CD14-positive monocyte (primary cell): ENCODE data around the gene AIPL1. TPM values are rescaled to one million over a fixed set of nuclear protein-coding genes. Genes with fewer than 3 reads are reported as not detected.

Experiments
- DNase-seq, 3 donors: peaks; one replicate each; pipeline ENCODE4 v3.0.0-alpha.2; 2011 to 2022
- H2AFZ ChIP-seq: 2 replicates; pipeline ENCODE4 v1.6.0; 2012; ENCODE audit warnings: mild to moderate bottlenecking, low read depth, low read length, inconsistent platforms; ENCODE audit not compliant: insufficient read depth, poor library complexity, severe bottlenecking
- H3K27ac ChIP-seq, 2 donors: 1 replicate in 1 of 2; 2 replicates in 1 of 2; pipeline ENCODE4 v1.5.1; 2012 to 2013; ENCODE audit warnings: low read length in 2 of 2, control low read depth in 1 of 2, inconsistent platforms in 1 of 2, low read depth in 1 of 2, mild to moderate bottlenecking in 1 of 2
- H3K27me3 ChIP-seq, 2 donors: one replicate each; pipeline versions ENCODE4 v1.6.0 to v1.6.1; 2011 to 2013; ENCODE audit warnings: low read length in 2 of 2; ENCODE audit not compliant: control insufficient read depth in 2 of 2, insufficient read depth in 2 of 2
- H3K36me3 ChIP-seq, 2 donors: replicated peaks in 1 of 2; 1 replicate in 1 of 2; 2 replicates in 1 of 2; pipeline versions ENCODE4 v1.5.1 to v1.6.1; 2012 to 2013; ENCODE audit warnings: low read length in 2 of 2, control low read depth in 1 of 2, inconsistent platforms in 1 of 2, mild to moderate bottlenecking in 1 of 2; ENCODE audit not compliant: insufficient read depth in 2 of 2, control insufficient read depth in 1 of 2
- H3K4me1 ChIP-seq, 2 donors: 1 replicate in 1 of 2; 2 replicates in 1 of 2; pipeline versions ENCODE4 v1.5.1 to v1.6.1; 2012 to 2013; ENCODE audit warnings: low read length in 2 of 2, control low read depth in 1 of 2, inconsistent platforms in 1 of 2, mild to moderate bottlenecking in 1 of 2, moderate library complexity in 1 of 2; ENCODE audit not compliant: insufficient read depth in 2 of 2, control insufficient read depth in 1 of 2
- H3K4me2 ChIP-seq: replicated peaks from 2 replicates; pipeline ENCODE3; 2012; ENCODE audit warnings: low read length, moderate library complexity, mild to moderate bottlenecking; ENCODE audit not compliant: poor library complexity, severe bottlenecking; ENCODE audit errors: extremely low read depth
- H3K4me3 ChIP-seq, 3 experiments: fragments of 200-600 bp in 1 of 3; sonication (generic) in 1 of 3; replicated peaks in 1 of 3; 1 replicate in 2 of 3; 2 replicates in 1 of 3; pipeline ENCODE4 v1.5.1; 2011 to 2013; ENCODE audit warnings: low read length in 3 of 3, mild to moderate bottlenecking in 3 of 3, control low read depth in 2 of 3, low read depth in 2 of 3, inconsistent platforms in 1 of 3, moderate library complexity in 1 of 3
- H3K79me2 ChIP-seq: 2 replicates; pipeline ENCODE4 v1.6.0; 2012; ENCODE audit warnings: mild to moderate bottlenecking, control low read depth, inconsistent platforms, low read length, moderate library complexity; ENCODE audit not compliant: insufficient read depth
- H3K9ac ChIP-seq: 2 replicates; pipeline ENCODE4 v1.6.0; 2017; ENCODE audit warnings: low read length, mild to moderate bottlenecking; ENCODE audit not compliant: insufficient read depth, poor library complexity, severe bottlenecking
- H3K9me3 ChIP-seq, 2 donors: replicated peaks in 1 of 2; 1 replicate in 1 of 2; 2 replicates in 1 of 2; pipeline versions ENCODE4 v1.5.1 to v1.6.1; 2012 to 2013; ENCODE audit warnings: low read length in 2 of 2, control low read depth in 1 of 2; ENCODE audit not compliant: control insufficient read depth in 1 of 2, insufficient read depth in 1 of 2
- H4K20me1 ChIP-seq: 2 replicates; pipeline ENCODE4 v1.6.0; 2012; ENCODE audit warnings: mild to moderate bottlenecking, low read length, control low read depth, moderate library complexity; ENCODE audit not compliant: insufficient read depth
- H3K27ac Mint-ChIP-seq, 7 donors: one replicate each; pipeline ENCODE4 v1.8.0; 2020; ENCODE audit warnings: mild to moderate bottlenecking in 7 of 7, mixed read lengths in 7 of 7, moderate library complexity in 6 of 7, inconsistent platforms in 2 of 7
- H3K27me3 Mint-ChIP-seq, 3 donors: one replicate each; pipeline ENCODE4 v1.8.0; 2021 to 2022; ENCODE audit warnings: low read depth in 3 of 3, mild to moderate bottlenecking in 3 of 3, mixed read lengths in 3 of 3, moderate library complexity in 3 of 3, inconsistent platforms in 1 of 3
- H3K36me3 Mint-ChIP-seq, 2 donors: one replicate each; pipeline ENCODE4 v1.8.0; 2020; ENCODE audit warnings: mixed read lengths in 2 of 2, inconsistent platforms in 1 of 2, mild to moderate bottlenecking in 1 of 2
- H3K4me1 Mint-ChIP-seq: one replicate; pipeline ENCODE4 v1.8.0; 2020; ENCODE audit warnings: mild to moderate bottlenecking, mixed read lengths
- H3K4me3 Mint-ChIP-seq, 2 donors: one replicate each; pipeline ENCODE4 v1.8.0; 2020; ENCODE audit warnings: mild to moderate bottlenecking in 2 of 2, mixed read lengths in 2 of 2, moderate library complexity in 1 of 2
- H3K9me3 Mint-ChIP-seq, 7 donors: one replicate each; pipeline ENCODE4 v1.8.0; 2020 to 2022; ENCODE audit warnings: mixed read lengths in 7 of 7, mild to moderate bottlenecking in 6 of 7, moderate library complexity in 6 of 7, inconsistent platforms in 2 of 7
- CTCF ChIP-seq: fragments of 200-600 bp; IDR thresholded peaks from one replicate; pipeline ENCODE4 v1.8.0; 2022; ENCODE audit warnings: antibody characterized with exemption, mild to moderate bottlenecking
- whole genome bisulfite sequencing: methylation state at CpG from one replicate; pipeline ENCODE4 v1.1.5; 2013; ENCODE audit warnings: missing lambda C conversion rate; ENCODE audit not compliant: insufficient coverage; 5-methylcytosine and 5-hydroxymethylcytosine counted together
- intact Hi-C, 2 donors: fragments of 100-400 bp; cut with micrococcal nuclease; formaldehyde crosslinking; loops; one replicate each; pipeline versions ENCODE4 v1.15.0 to v1.15.1; 2023
- polyA plus RNA-seq, 3 donors: library from polyadenylated mRNA; depleted of rRNA in 1 of 3; unstranded in 2 of 3; stranded (reverse) in 1 of 3; fragments of 300-500 nt in 2 of 3; fragments of >200 nt in 1 of 3; fragmentation: Illumina TruSeq in 2 of 3; gene quantifications; 1 replicate in 2 of 3; 2 replicates in 1 of 3; pipeline ENCODE4 v1.2.3, GENCODE V29; 2012 to 2021

AIPL1 gene
- polyA plus RNA-seq, 3 donors, result not detected

- Mint-ChIP-seq H3K36me3 (no peaks in the 10 kb centered on the region), H3K27me3 (peaks cover 4 to 7% (median 7%) of the 10 kb centered on the region in 3 donors), H3K27ac (no peak overlapping the region), H3K4me3 (no peak overlapping the region), H3K9me3 (peaks cover 0 to 9% (median 4%) of the 10 kb centered on the region in 7 donors), H3K4me1 (no peaks in the 10 kb centered on the region)
- Histone ChIP-seq H3K9me3 (no peaks in the 10 kb centered on the region), H3K27ac (no peak overlapping the region), H3K79me2 (no peaks in the 10 kb centered on the region), H3K4me1 (no peaks in the 10 kb centered on the region), H4K20me1 (no peaks in the 10 kb centered on the region), H2AFZ (no peak overlapping the region), H3K27me3 (peaks cover 0 to 2% of the 10 kb centered on the region in 2 donors), H3K9ac (no peak overlapping the region), H3K4me3 (no peak overlapping the region), H3K36me3 (no peaks in the 10 kb centered on the region), H3K4me2 (no peak overlapping the region)
- no CpG with 5 or more reads among the region's 2 CpGs for WGBS
- no peak for DNase-seq
- no peak for TF ChIP-seq CTCF
- intact Hi-C loops, result no loop called here
Observed at GRCh38 chr17:6398955-6399354, 36.0 kb downstream of the AIPL1 start.

DNA sequence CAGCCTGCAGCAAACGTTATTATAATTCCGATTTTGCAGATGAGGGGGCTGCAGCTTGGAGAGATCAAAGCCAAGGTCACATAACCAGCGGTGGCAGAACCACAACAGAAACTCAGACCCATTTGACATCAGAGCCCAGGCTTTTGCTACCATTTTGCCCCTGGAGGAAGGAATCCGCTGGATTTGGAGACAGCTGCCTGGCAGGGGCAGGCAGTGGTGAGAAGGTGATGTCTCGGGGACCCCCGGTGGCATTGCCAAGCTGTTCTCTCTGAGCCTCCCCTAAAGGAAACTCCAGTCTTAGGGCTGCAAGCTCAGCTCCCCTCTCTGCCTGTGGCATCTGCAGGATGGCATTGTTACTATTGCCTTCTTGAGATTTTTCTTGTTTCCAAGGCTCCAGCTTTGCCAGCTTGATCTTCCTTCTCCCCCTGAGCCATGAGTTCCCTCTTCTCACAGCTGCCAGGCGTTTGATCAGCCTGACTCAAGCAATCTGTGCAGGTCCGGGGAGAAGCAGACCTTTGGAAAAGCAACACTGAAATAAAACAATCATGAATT is 40.8 kb downstream of the AIPL1 start:
- Mint-ChIP-seq H3K4me3 (no peak overlapping the region), H3K36me3 (no peaks in the 10 kb centered on the region), H3K27me3 (peaks cover 4 to 7% (median 5%) of the 10 kb centered on the region in 3 donors), H3K4me1 (no peaks in the 10 kb centered on the region), H3K27ac (no peak overlapping the region), H3K9me3 (peaks cover 0 to 10% (median 4%) of the 10 kb centered on the region in 7 donors)
- intact Hi-C loops, result no loop called here
- Histone ChIP-seq H3K4me1 (no peaks in the 10 kb centered on the region), H3K36me3 (no peaks in the 10 kb centered on the region), H3K9me3 (no peaks in the 10 kb centered on the region), H3K27ac (no peak overlapping the region), H3K4me2 (no peak overlapping the region), H2AFZ (no peak overlapping the region), H4K20me1 (no peaks in the 10 kb centered on the region), H3K9ac (no peak overlapping the region), H3K27me3 (peaks cover 0 to 2% of the 10 kb centered on the region in 2 donors), H3K79me2 (no peaks in the 10 kb centered on the region), H3K4me3 (no peak overlapping the region)
- no peak for TF ChIP-seq CTCF
- 52% methylated on average over 4 of the region's 8 CpGs for WGBS
- DNase-seq, result no peak
